Transverse colon (tissue), 3 donors: ENCODE measurements around the gene RNF225.

Experiments used
- EP300 ChIP-seq: sonication (generic); formaldehyde crosslinking; IDR thresholded peaks from one replicate; pipeline ENCODE4 v1.6.1; 2017; ENCODE audit warnings: antibody characterized with exemption, low read depth
- TF ChIP-seq, protein P1 (sequence below), 5 experiments: fragments of 200-600 bp in 3 of 5; fragments of 450-650 bp in 2 of 5; sonication (generic) in 3 of 5; IDR thresholded peaks; 1 replicate in 2 of 5; 2 replicates in 3 of 5; pipeline ENCODE4 v1.5.1; 2016 to 2017; ENCODE audit warnings: antibody characterized with exemption in 5 of 5, inconsistent platforms in 3 of 5, mild to moderate bottlenecking in 2 of 5, moderate library complexity in 1 of 5

DNA sequence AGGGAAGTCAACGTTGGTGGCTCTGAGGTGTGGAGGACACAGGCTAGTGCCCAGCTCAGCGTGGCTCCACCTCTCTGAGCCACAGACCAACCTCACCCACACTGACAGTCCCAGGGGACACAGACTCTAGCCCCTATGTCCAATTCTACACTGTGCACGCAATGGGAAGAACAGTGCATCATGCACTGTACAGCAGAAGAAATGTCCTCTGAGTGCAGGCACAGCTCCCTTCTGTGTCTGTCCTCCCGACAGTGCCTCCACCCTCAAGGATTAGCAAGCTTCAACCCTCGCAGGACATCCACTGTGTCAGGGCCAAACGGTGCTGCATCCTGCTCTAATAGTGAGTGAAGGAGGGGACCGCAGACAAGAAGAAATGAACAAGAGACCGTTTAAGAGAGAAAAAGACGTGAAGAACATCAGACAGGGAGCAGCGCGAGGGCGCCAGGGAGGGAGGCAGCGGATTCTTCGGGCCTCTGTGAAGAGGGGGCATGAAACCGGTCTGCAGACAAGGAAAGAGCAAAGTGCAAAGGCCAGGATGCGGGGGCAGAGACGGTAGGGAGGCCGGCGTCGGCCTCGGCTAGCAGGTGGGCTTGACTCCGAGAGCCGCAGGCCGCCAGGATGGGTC is 15.3 kb upstream of the RNF225 start:
- TF ChIP-seq, protein P1, sequence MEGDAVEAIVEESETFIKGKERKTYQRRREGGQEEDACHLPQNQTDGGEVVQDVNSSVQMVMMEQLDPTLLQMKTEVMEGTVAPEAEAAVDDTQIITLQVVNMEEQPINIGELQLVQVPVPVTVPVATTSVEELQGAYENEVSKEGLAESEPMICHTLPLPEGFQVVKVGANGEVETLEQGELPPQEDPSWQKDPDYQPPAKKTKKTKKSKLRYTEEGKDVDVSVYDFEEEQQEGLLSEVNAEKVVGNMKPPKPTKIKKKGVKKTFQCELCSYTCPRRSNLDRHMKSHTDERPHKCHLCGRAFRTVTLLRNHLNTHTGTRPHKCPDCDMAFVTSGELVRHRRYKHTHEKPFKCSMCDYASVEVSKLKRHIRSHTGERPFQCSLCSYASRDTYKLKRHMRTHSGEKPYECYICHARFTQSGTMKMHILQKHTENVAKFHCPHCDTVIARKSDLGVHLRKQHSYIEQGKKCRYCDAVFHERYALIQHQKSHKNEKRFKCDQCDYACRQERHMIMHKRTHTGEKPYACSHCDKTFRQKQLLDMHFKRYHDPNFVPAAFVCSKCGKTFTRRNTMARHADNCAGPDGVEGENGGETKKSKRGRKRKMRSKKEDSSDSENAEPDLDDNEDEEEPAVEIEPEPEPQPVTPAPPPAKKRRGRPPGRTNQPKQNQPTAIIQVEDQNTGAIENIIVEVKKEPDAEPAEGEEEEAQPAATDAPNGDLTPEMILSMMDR (IDR thresholded peaks at IDR 0.05): no peak
- TF ChIP-seq EP300: no peak
